ENCODE results near the gene ZNF415.
"Not testable (repeated sequence)": the region's sequence is repeated elsewhere in the genome, so short reads cannot be mapped to it uniquely, and the experiment has no call there.

DNA sequence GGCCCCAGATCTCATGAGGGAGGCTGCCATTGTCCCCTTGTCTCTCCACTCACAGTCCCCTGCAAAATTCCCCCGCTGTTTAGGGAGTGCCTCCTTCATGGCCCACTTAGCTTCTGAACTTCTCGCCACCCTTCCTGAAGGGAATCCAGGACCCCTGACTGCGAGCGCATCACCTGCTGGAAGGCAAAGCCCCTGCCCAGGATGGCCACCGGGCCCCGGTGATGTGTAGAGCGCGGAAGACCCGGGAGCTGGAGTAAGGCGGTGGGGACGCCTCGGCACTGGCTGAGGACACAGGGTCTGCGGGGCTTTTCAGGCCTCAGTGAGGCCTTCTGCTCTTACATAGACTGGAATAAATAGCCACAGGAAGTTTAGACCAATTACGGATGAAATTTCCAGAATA lies 34.1 kb downstream of the ZNF415 start:
- not testable (repeated sequence) for TF ChIP-seq ZNF274 (IDR thresholded peaks at IDR 0.05; ENCODE audit: low read length); ZNF274 (tag by site-specific recombination; IDR thresholded peaks at IDR 0.05; ENCODE audit: borderline replicate concordance)
- TF ChIP-seq, protein P1, sequence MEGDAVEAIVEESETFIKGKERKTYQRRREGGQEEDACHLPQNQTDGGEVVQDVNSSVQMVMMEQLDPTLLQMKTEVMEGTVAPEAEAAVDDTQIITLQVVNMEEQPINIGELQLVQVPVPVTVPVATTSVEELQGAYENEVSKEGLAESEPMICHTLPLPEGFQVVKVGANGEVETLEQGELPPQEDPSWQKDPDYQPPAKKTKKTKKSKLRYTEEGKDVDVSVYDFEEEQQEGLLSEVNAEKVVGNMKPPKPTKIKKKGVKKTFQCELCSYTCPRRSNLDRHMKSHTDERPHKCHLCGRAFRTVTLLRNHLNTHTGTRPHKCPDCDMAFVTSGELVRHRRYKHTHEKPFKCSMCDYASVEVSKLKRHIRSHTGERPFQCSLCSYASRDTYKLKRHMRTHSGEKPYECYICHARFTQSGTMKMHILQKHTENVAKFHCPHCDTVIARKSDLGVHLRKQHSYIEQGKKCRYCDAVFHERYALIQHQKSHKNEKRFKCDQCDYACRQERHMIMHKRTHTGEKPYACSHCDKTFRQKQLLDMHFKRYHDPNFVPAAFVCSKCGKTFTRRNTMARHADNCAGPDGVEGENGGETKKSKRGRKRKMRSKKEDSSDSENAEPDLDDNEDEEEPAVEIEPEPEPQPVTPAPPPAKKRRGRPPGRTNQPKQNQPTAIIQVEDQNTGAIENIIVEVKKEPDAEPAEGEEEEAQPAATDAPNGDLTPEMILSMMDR (tag by site-specific recombination; IDR thresholded peaks at IDR 0.05): not testable (repeated sequence)

Measured in HEK293 (cell line).